NCI-H460 (cell line): ENCODE data around the gene ZDHHC14. TPM values are rescaled to one million over a fixed set of nuclear protein-coding genes. Genes with fewer than 3 reads are reported as not detected.
"Not testable (repeated sequence)": the region's sequence is repeated elsewhere in the genome, so short reads cannot be mapped to it uniquely, and the experiment has no call there.

Source experiments
- DNase-seq: peaks from one replicate; pipeline ENCODE4 v3.0.0-alpha.2; 2016; ENCODE audit warnings: low read depth; ENCODE audit errors: extremely low read depth
- total RNA-seq: library from RNA; depleted of rRNA; stranded (reverse); fragments of >200 nt; shearing (Covaris generic); gene quantifications from 2 replicates; pipeline ENCODE4 v1.2.3, GENCODE V29; 2014

The ZDHHC14 gene
- total RNA-seq, 1 experiment from 2014 or later = 2.4 TPM

DNA sequence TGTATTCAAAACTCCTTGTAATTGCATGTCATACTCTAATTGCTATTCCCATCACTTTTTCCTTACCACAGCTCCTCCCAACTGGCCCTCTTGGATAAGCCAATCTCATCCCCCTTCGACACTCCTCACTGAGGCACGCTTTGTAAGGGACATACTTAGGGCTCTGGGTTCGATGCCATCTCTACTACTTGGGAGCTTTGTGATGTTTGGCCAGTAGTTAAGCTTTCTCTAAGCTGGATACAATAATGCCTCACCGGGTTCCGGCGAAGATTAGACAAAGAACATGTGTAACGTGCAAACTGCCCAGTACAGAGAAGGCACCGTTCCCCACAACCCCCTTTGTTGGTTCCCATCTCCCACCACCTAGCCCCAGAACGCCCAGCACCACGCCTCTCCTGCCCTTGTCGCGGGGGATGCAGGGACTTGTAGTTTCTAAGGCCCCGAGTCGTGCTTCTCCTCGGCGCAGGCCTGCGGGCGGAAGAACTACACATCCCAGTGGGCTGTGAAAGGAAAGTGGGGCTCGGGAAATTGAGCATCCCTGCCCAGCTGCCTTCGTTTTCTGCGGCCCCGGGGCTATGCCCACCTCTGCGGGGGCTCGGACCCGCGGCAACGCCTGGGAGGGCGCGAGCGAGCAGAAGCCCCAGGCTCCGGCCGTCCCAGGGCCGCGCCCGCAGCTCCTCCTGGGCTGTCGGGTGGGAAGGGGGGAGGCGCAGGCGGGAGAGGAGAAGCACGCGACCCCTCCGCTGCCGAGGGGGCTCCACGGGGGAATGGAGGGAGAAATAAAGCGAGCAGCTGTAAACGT lies 1.1 kb upstream of the ZDHHC14 start:
- peak; percentile 84 for DNase-seq

DNA sequence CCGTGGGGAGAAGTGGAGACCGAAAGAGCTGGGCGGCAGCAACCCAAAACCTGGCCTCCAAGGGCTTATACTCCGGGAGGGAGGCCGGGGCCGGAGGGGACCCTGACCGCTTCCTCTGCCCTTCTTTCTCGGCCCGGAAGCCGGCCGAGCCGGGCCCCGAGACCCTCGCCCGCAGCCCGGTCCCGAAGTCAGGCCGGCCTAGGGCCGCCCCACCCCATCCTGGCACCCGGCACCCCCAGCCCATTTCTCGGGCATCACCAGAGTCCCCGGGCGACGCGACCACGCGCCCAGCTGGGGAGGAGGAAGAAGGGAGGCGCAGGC lies 572 bp upstream of the ZDHHC14 start:
- no peak for DNase-seq

DNA sequence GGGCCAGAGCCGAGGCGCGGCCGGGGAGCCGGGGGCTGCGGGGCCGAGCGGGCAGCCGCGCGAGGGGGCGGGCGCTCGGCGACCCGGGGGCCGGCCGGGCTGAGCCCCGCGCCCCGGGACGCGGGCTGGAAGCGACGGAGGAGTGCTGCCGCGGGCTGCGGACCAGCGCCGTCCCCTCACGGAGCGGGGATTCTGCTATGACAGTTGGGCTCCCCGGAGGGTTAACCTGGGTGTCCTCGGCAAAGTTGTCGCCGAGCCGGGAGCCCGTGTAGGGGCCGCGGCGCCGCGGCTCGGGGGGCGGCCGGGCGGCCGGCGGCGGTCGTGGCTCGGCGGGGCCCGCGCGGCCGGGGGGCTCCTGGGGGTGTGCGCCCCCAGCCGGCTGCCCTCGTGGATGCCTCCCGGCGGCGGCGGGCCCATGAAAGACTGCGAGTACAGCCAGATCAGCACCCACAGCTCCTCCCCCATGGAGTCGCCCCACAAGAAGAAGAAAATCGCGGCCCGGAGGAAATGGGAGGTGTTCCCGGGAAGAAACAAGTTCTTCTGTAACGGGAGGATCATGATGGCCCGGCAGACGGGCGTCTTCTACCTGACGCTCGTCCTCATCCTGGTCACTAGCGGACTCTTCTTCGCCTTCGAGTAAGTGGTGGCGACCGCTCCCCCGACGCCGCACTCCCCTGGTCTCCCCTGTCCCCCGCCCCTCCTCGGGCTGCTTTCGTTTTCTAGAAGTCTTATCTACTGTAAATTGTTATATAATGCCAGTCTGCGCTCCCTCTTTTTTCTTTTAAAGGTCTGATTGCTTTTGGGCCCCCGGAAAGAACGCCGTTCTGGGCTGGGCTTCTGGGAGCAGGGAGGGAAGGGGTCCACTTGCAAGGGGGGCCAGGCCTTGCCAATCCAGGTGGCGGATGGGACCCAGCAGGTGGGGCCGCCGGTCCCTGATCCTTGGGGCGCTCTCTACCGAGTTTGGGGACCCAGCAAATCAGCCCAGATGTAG lies 936 bp downstream of the ZDHHC14 start:
- DNase-seq = peak; percentile 12

DNA sequence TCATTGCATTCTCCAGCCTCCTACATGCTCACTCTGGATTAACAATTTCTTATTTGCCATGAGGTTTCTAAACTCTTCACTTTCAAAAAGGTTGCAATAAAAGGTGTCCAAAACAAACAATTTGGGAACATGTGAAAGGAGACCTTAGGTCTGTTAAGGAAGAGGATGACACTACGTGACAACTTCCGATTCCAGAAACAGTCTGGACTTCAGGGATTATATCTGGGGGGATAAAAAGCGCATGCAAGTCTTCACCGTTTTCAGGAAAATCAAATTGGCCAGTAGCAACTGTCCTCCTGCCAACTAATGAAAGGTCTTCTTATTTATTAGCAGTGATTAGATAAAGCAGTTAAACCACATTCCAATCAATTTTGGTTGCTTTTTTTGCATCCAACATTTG lies 1.8 kb downstream of the ZDHHC14 start:
- no peak for DNase-seq

DNA sequence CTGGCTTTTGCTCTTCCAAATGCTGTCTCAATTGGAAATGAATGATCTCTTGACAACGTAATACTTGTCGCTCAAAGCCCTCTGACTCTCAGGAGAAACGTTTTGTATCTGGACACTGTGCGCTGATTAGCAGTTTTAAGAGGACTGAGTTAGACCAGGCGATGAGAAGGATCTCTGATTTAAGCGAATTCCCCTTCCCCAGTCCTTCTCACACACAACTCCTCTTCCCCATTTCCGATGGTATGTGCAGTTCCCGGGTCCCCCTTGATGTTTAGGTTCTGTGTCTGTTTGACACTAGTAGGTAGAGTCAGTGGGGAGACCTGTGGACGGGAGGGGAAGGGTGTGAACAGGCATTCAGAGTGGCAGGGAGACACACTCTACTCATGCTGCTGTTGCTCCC lies 2.5 kb downstream of the ZDHHC14 start:
- no peak for DNase-seq

DNA sequence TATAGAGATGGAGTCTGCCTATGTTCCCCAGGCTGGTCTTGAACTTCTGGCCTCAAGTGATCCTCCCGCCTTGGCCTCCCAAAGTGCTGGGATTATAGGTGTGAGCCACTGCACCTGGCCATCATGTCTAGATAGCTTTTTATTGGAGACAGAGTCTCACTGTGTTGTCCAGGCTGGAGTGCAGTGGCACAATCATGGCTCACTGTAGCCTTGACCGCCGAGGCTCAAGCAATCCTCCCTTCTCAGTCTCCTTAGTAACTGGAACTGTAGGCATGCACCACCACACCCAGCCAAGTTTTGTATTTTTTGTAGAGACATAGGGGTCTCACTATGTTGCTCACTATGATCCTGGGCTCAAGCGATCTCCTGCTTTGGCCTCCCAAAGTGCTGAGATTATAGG lies 4.0 kb downstream of the ZDHHC14 start:
- DNase-seq = not testable (repeated sequence)

DNA sequence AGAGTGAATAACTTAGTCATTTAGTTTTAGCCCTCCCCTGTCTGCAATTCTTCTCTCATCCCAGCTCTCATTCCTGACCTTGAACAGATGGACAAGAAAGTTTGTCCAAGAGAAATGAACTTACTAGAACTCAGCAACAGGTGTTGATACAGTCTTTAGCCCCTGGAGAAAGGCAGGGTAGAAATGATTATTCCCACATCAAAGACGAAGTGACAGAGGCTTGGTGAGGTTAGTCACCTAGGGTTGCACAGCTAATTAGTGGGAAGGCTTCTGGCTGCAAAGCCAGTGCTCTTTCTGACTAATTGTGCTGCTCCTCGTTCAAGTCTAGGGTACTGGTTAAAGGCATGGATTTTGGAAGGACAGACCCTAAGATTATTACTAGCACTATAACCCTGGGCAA lies 4.5 kb downstream of the ZDHHC14 start:
- no peak for DNase-seq

DNA sequence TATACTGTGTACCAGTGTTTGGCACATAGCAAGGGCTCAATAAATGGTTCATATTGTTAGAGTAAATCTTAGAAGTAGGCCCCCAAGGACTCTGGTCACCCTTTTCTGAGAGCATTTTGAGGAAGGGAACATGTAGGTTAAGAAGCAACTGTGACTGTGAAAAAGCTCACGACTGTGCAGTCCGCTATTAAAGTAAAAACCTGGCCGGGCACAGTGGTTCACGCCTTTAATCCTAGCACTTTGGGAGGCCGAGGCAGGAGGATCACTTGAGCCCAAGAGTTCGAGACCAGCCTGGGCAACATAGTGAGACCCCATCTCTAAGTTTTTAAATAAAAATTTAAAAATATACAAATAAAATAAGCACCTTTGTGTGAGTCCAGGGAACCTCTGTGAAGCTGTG lies 5.0 kb downstream of the ZDHHC14 start:
- no peak for DNase-seq

DNA sequence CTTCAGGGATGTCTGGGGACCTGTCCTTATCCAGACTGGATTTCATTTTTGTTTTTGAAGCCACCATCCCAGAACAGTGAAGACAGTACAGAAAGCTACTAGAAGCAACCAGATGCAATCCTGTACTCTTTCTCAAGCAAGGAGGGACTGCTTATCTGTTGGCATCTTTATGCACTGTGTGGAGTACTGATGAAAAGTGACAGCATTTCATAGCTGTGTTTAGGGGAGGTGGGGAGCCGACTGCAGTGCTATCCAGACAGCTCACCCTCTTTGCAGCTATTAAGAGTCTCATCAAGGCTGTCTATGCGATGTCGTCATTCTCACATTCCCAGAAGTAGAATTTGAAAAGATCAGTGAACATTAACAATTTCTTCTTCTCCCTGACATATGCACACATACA lies 5.5 kb downstream of the ZDHHC14 start:
- no peak for DNase-seq

DNA sequence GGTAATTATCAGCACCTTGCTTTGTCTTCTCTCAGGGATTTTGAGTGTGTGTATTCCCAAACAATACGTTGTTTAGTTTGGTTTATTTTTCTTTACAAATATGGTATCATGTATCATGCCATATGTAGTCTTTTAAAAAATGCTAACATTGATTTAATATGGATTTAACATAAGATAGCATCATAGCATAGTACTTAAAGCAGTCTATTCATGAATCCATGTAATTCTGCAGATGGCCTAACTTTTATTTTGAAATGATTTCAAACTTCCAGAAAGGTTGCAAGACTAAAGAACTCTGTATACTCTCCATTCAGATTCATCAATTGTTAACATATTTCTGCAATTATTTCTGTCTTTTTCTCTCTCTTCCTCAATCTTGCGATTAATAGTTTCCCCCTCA lies 7.9 kb downstream of the ZDHHC14 start:
- no peak for DNase-seq

DNA sequence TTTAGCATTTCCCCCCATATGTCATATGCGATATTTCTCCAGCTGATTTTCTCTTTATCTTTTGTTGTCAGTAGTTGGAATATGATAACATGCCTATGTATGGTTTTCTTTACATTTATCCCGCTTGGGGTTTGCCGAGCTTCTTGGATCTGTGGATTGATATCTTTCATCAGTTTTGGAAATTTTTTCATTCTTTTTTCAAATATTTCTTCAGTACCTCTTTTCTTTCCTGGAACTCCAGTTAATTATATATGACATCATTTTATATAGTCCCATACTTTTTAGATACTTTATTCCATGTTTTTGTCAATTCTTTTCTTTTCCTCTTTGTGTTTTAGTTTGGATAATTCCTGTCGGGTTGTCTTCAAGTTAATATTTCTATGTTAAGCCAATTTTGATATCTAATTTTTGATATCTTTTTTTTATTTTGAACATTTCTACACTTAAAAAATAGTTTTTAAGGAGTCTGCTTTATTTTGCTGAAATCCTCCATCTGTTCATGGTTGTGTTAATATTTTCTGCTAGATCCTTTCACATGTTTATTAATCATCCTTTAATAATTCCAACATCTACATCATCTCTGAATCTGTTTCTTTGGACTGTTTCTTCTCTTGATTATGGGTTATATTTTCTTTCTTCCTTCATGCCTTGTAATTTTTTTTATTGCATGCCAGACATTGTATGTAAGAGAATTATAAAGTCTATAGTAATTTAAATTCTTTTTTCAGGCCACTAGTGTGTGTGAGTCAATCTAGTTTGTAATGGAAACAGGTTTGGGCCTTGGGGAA lies 9.5 kb downstream of the ZDHHC14 start:
- no peak for DNase-seq

DNA sequence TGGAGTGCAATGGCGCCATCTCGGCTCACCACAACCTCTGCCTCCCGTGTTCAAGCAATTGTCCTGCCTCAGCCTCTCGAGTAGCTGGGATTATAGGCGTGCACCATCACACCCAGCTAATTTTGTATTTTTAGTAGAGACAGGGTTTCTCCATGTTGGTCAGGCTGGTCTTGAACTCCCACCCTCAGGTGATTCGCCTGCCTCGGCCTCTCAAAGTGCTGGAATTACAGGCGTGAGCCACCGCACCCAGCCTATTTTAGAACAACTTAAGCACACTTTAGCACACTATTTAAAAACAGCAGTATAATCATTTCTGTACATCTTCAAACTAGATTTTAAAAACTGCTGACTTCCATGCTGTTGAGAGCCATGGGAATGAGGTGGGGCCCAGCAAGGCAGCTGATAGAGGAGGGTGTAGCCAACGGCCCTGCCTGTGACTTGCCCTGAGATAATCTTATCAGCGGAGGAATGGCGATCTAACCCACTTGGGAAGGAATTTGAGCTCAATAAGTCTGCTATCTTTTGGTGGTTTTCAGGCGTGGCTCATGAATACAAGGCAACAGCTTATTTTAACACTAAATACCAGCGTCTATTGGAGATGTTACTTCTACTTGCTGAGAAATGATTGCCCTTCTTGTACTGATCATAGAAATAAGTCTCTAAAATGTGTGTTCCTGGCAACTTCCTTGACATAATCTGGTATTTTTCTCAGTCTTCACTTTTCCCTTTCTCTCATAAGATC lies 12.1 kb downstream of the ZDHHC14 start:
- DNase-seq = no peak

DNA sequence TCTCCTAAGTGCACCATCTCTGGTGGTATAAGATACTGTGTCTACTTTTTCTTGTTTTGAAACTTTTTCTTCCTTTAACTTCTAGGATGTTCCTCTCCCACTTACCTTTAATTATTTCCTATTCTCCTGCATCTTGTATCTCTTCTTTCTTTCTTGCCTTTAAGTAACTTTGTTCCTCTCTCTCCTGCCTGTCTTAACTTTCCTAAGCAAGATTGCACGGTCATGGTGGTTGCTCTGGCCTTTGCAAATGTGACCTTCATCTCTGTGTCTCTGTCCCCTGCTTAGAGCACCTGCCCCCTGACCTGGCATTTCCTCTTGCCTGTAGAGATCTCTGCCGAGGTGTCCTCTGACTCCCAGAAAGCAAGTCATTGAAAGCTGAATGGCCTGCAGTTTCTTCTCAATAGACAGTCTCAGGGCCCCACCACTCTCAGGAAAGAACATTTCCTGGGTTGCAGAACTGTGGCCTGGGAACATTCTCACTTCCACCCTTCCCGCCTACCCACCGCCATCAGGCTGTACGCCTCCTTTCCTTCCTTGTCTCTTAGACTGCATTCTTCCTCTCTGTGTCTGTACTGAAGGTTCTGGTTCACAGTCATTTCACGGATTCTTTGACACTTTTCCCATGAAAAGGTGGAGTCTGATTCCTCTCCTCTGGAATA lies 12.8 kb downstream of the ZDHHC14 start:
- no peak for DNase-seq

DNA sequence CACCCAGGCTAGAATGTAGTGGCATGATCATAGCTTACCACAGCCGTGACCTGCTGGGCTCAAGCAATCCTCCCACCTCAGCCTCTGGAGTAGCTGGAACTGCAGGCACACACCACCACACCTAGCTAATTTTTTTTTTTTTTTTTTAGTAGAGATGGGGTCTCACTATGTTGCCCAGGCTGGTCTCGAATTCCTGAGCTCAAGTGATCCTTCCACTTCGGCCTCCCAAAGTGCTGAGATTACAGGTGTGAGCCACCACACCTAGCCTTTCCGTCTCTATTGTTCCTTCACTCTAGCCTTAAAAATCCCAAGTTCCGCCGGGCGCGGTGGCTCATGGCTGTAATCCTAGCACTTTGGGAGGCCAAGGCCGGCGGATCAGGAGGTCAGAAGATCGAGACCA lies 14.2 kb downstream of the ZDHHC14 start:
- not testable (repeated sequence) for DNase-seq

DNA sequence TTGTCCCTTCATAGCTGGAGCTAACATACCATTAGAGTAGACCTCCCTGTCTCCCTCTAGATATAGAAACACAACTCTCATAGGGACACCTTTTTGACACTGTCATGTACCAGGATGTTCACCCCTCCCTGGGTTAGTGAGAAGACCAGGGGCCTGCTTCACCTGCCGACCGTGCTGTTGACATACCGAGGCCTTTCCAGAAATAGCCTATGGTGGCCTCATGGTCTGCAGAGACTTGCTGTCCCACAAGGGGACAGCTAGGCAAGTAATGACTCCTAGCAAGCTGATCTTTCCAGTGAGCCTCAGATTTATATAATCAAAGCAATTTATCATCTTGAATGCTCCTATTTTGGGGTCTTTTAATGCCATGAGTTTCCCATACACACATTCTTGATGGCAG lies 15.0 kb downstream of the ZDHHC14 start:
- no peak for DNase-seq

DNA sequence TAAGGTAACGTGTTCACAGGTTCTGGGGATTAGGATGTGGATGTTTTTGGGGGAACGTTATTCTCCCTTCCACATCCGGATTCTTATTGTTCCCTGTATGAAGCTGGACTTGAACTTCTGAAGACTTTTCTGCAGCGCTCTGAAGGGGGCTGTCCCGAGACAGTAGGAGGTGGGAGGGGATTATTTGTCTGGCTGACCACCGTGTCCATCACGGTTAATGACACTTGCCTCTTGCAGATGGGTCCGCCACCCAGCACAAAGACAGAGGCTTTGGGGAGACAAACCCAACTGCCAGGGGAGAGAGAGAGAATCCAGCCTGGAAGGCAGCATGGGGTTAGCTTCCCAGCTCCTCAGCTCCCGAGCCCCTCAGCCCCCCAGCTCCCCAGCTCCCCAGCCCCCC lies 16.7 kb downstream of the ZDHHC14 start:
- no peak for DNase-seq

DNA sequence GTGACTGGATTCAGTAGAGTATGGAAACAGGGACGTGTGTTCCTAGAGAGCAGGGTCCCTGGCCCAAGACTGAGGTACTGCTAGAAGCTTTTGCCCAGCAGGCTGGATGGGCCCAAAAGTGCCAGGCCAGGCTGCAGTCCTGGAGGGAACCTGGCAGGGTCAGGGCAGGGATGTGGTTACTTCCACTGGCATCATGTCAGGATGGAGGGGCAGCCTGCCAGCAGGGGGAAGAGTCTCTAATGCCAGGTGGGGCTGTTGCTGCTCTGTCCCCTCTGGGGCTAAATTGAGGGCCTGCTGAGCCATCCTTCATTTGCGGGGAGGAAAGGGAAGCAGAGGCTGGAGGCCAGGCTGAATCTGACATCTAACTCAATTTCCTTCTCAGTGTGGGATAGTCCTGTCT lies 17.2 kb downstream of the ZDHHC14 start:
- DNase-seq = no peak

DNA sequence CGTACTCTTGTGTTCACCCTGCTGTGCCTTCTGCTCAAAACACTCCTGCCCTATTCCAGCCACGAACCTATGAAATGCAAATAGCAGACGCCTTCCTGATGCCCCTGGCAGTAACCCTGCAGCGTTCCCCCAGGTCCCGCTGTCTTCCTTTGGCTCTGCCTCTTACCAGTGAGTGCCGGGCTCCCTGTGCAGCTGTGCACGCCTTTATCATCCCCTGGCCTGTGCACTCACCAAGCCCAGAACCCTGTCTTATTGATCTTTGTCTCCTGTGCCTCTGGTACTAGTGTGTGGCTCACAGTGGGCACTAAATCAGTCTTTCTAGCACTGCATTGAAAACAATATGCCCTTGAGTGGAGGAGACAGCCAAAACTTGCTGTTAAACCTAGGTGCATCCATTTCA lies 19.7 kb downstream of the ZDHHC14 start:
- no peak for DNase-seq

DNA sequence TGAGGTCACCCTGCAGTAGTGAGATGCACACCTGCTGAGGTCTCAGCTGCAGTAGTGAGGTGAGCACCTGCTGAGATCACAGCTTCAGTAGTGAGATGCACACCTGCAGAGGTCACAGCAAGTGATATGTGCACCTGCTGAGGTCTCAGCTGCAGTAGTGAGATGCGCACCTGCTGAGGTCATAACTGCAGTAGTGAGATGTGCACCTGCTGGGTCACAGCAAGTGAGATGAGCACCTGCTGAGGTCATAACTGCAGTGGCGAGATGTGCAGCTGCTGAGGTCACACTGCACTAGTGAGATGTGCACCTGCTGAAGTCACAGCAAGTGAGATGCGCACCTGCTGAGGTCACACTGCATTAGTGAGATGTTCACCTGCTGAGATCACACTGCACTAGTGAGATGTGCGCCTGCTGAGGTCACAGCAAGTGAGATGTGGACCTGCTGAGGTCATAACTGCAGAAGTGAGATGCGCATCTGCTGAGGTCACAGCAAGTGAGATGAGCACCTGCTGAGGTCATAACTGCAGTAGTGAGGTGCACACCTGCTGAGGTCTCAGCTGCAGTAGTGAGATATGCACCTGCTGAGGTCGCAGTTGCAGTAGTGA lies 20.8 kb downstream of the ZDHHC14 start:
- DNase-seq = no peak
